ENCODE measurements around the gene FNIP1.

DNA sequence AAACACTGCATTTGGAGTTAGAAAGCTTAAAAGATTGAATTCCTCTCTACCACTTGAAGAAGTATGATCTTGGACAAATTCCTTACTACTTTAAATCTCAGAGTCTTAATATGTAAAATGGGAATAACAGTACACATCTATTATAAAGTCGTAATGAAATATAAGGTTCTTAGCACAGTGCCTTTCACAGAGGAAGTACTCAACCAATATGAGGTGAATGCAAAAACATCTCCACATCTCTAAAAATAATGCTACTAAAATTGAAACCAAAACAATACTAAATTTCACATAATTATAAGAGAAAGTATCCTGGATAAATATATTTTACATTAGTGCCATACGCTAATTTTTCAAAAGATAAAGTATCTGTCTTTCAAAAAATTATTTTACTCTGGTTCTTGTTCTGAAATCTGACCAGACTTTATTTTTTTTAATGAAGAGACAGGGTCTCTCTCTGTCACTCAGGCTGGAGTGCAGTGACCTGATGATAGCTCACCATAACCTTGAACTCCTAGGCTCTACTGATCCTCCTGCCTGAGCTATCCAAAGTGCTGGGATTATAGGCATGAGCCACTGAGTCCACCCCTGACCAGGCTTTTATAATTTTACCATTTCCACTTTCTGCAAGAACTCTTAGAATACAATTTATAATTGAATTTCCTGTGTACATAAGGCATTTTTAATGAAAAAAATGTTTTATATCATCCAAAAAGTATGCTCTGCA is 21.3 kb upstream of the FNIP1 start:
- TF ChIP-seq SCMH1 (CRISPR knock-in tag; IDR thresholded peaks at IDR 0.05; ENCODE audit: borderline replicate concordance) (no peak), POLR2A (IDR thresholded peaks at IDR 0.05; ENCODE audit: insufficient read depth in 1 of 2, low read depth in 2 of 2, low read length in 2 of 2) (no peak), SMARCE1 (IDR thresholded peaks at IDR 0.05; ENCODE audit: borderline replicate concordance) (no peak), ZNF780A (CRISPR knock-in tag; IDR thresholded peaks at IDR 0.05) (no peak), HCFC1 (IDR thresholded peaks at IDR 0.05; ENCODE audit: low read depth, low read length) (no peak), NR2C2 (CRISPR knock-in tag; IDR thresholded peaks at IDR 0.05; ENCODE audit: borderline replicate concordance) (no peak), POLR2AphosphoS5 (IDR thresholded peaks at IDR 0.05; ENCODE audit: low read depth, low read length) (no peak), PCBP2 (optimal IDR thresholded peaks at IDR 0.05; ENCODE audit: low read depth, low read length, poor library complexity, severe bottlenecking) (no peak), CCAR2 (optimal IDR thresholded peaks at IDR 0.05; ENCODE audit: low read depth, low read length) (no peak)
- TF ChIP-seq, protein P1, sequence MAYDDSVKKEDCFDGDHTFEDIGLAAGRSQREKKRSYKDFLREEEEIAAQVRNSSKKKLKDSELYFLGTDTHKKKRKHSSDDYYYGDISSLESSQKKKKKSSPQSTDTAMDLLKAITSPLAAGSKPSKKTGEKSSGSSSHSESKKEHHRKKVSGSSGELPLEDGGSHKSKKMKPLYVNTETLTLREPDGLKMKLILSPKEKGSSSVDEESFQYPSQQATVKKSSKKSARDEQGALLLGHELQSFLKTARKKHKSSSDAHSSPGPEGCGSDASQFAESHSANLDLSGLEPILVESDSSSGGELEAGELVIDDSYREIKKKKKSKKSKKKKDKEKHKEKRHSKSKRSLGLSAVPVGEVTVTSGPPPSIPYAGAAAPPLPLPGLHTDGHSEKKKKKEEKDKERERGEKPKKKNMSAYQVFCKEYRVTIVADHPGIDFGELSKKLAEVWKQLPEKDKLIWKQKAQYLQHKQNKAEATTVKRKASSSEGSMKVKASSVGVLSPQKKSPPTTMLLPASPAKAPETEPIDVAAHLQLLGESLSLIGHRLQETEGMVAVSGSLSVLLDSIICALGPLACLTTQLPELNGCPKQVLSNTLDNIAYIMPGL (CRISPR knock-in tag; IDR thresholded peaks at IDR 0.05; ENCODE audit: borderline replicate concordance in 1 of 2, low read depth in 1 of 2), result no peak
- TF ChIP-seq, protein P2, sequence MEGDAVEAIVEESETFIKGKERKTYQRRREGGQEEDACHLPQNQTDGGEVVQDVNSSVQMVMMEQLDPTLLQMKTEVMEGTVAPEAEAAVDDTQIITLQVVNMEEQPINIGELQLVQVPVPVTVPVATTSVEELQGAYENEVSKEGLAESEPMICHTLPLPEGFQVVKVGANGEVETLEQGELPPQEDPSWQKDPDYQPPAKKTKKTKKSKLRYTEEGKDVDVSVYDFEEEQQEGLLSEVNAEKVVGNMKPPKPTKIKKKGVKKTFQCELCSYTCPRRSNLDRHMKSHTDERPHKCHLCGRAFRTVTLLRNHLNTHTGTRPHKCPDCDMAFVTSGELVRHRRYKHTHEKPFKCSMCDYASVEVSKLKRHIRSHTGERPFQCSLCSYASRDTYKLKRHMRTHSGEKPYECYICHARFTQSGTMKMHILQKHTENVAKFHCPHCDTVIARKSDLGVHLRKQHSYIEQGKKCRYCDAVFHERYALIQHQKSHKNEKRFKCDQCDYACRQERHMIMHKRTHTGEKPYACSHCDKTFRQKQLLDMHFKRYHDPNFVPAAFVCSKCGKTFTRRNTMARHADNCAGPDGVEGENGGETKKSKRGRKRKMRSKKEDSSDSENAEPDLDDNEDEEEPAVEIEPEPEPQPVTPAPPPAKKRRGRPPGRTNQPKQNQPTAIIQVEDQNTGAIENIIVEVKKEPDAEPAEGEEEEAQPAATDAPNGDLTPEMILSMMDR (CRISPR knock-in tag; IDR thresholded peaks at IDR 0.05), result no peak

All from HepG2 (cell line).